Esophagus squamous epithelium (tissue), 5 donors: ENCODE results near the gene ANKRD17. TPM values are rescaled to one million over a fixed set of nuclear protein-coding genes. Genes with fewer than 3 reads are reported as not detected.

Source experiments
- DNase-seq: peaks from one replicate; lab custom pipeline; 2025; lab: John Stamatoyannopoulos, UW
- H3K27ac ChIP-seq, 4 donors: fragments of 200-600 bp; sonication (generic); one replicate each; pipeline ENCODE4 v1.5.1; 2016 to 2019; ENCODE audit warnings: mild to moderate bottlenecking in 1 of 4
- H3K27me3 ChIP-seq, 4 donors: fragments of 200-600 bp; sonication (generic); 1 replicate in 3 of 4; 2 replicates in 1 of 4; pipeline versions ENCODE4 v1.5.1 to v1.6.0; 2017 to 2021; ENCODE audit warnings: antibody characterized with exemption in 1 of 4
- H3K36me3 ChIP-seq, 3 donors: fragments of 200-600 bp; sonication (generic); one replicate each; pipeline ENCODE4 v1.5.1; 2016 to 2019
- H3K4me1 ChIP-seq, 3 donors: fragments of 200-600 bp; sonication (generic); one replicate each; pipeline ENCODE4 v1.5.1; 2017 to 2019
- H3K4me3 ChIP-seq, 4 donors: fragments of 200-600 bp; sonication (generic); 1 replicate in 3 of 4; 2 replicates in 1 of 4; pipeline ENCODE4 v1.5.1; 2016 to 2019; ENCODE audit warnings: mild to moderate bottlenecking in 2 of 4, moderate library complexity in 1 of 4
- H3K9me3 ChIP-seq, 3 donors: fragments of 200-600 bp; sonication (generic); one replicate each; pipeline ENCODE4 v1.5.1; 2016 to 2019
- POLR2A ChIP-seq, 4 donors: fragments of 450-650 bp; IDR thresholded peaks; one replicate each; pipeline ENCODE4 v1.6.1; 2017; ENCODE audit warnings: antibody characterized with exemption in 4 of 4, mild to moderate bottlenecking in 4 of 4, moderate library complexity in 3 of 4
- WGBS, 2 donors: methylation state at CpG; one replicate each; pipeline ENCODE4 v1.1.5; 2018; 5-methylcytosine and 5-hydroxymethylcytosine counted together
- intact Hi-C: fragments of 100-400 bp; cut with DNase I; formaldehyde crosslinking; loops from one replicate; pipeline ENCODE4 v1.15.0; 2022
- small RNA-seq, 4 donors: library from RNA; depleted of rRNA; stranded (forward); fragments of <200 nt; gene quantifications; one replicate each; pipeline ENCODE3, GENCODE V24; 2016
- total RNA-seq, 4 donors: library from RNA; depleted of rRNA; stranded (reverse); fragments of >200 nt; gene quantifications; one replicate each; pipeline ENCODE4 v1.1.0, GENCODE V29; 2016
- TF ChIP-seq, protein P1 (sequence below), 6 experiments: fragments of 450-650 bp in 4 of 6; fragments of 200-600 bp in 2 of 6; sonication (generic) in 2 of 6; IDR thresholded peaks; one replicate each; pipeline ENCODE4 v1.5.1; 2016 to 2019; ENCODE audit warnings: antibody characterized with exemption in 6 of 6, mild to moderate bottlenecking in 4 of 6, moderate library complexity in 4 of 6
- donor health status: DM: yes; HTN: yes; CAD: no.

ANKRD17 gene
- total RNA-seq, 4 donors from 2014 or later, result 31.3 to 55.5 (median 47.5) TPM

- no peaks in the 10 kb centered on the region for H3K36me3 ChIP-seq
- H3K9me3 ChIP-seq, result peaks cover 0 to 15% (median 3%) of the 10 kb centered on the region in 3 donors
- H3K4me1 ChIP-seq, result no peaks in the 10 kb centered on the region
- no peaks in the 10 kb centered on the region for H3K27me3 ChIP-seq
- no peak overlapping the region for H3K27ac ChIP-seq
- H3K4me3 ChIP-seq, result no peak overlapping the region
- TF ChIP-seq, protein P1, sequence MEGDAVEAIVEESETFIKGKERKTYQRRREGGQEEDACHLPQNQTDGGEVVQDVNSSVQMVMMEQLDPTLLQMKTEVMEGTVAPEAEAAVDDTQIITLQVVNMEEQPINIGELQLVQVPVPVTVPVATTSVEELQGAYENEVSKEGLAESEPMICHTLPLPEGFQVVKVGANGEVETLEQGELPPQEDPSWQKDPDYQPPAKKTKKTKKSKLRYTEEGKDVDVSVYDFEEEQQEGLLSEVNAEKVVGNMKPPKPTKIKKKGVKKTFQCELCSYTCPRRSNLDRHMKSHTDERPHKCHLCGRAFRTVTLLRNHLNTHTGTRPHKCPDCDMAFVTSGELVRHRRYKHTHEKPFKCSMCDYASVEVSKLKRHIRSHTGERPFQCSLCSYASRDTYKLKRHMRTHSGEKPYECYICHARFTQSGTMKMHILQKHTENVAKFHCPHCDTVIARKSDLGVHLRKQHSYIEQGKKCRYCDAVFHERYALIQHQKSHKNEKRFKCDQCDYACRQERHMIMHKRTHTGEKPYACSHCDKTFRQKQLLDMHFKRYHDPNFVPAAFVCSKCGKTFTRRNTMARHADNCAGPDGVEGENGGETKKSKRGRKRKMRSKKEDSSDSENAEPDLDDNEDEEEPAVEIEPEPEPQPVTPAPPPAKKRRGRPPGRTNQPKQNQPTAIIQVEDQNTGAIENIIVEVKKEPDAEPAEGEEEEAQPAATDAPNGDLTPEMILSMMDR (IDR thresholded peaks at IDR 0.05), result no peak
- no peak for TF ChIP-seq POLR2A (IDR thresholded peaks at IDR 0.05)
- WGBS, 2 donors, result 79 to 94% methylated on average over 3 to 4 of the region's 4 CpGs
- intact Hi-C loops, result no loop called here
- DNase-seq, result no peak
Measured at GRCh38 chr4:73037057-73037456, 221.5 kb downstream of the ANKRD17 start.

GRCh38 chr4:73036123-73036522 lies 222.5 kb downstream of the ANKRD17 start:
- H3K27ac ChIP-seq, result no peak overlapping the region
- no peak for DNase-seq
- peaks cover 0 to 15% (median 3%) of the 10 kb centered on the region in 3 donors for H3K9me3 ChIP-seq
- 64 to 75% methylated on average over 1 of the region's 1 CpG for WGBS, 2 donors
- H3K27me3 ChIP-seq, result no peaks in the 10 kb centered on the region
- H3K4me3 ChIP-seq, result no peak overlapping the region
- TF ChIP-seq POLR2A (IDR thresholded peaks at IDR 0.05), result no peak
- TF ChIP-seq, protein P1 (IDR thresholded peaks at IDR 0.05), result no peak
- intact Hi-C loops, result no loop called here
- H3K4me1 ChIP-seq, result no peaks in the 10 kb centered on the region
- no peaks in the 10 kb centered on the region for H3K36me3 ChIP-seq

DNA sequence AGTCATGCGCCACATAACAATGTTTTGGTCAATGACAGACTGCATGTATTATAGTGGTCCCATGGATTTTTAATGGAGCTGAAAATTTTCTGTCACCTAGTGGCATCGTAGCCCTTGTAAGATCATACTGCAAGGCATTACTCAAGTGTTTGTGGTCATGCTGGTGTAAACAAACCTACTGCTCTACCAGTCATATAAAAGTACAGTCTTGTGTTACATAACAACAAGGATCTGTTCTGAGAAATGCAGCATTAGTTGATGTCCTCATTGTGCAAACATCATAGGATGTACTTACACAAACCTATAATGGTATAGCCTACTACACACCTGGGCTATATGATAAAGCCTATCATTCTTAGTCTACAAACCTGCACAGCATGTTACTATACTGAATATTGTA lies 223.7 kb downstream of the ANKRD17 start:
- Histone ChIP-seq H3K27ac (no peak overlapping the region), H3K4me1 (no peaks in the 10 kb centered on the region), H3K4me3 (no peak overlapping the region), H3K27me3 (no peaks in the 10 kb centered on the region), H3K36me3 (no peaks in the 10 kb centered on the region), H3K9me3 (peaks cover 0 to 15% (median 3%) of the 10 kb centered on the region in 3 donors)
- DNase-seq, result no peak
- intact Hi-C loops, result no loop called here
- TF ChIP-seq, protein P1 (IDR thresholded peaks at IDR 0.05), result no peak
- TF ChIP-seq POLR2A (IDR thresholded peaks at IDR 0.05), result no peak
- WGBS, 2 donors, result 83 to 92% methylated on average over 2 of the region's 2 CpGs

GRCh38 chr4:73028621-73029020 lies 230.0 kb downstream of the ANKRD17 start:
- WGBS, 2 donors, result 49 to 56% methylated on average over 5 of the region's 5 CpGs
- H3K27me3 ChIP-seq, result peaks cover 0 to 3% (median 0%) of the 10 kb centered on the region in 4 donors

More at GRCh38 chr4:73028621-73029020, 230.0 kb downstream of the ANKRD17 start:
- DNase-seq, result no peak
- no peaks in the 10 kb centered on the region for H3K4me1 ChIP-seq
- no peaks in the 10 kb centered on the region for H3K9me3 ChIP-seq
- no peak for TF ChIP-seq POLR2A (IDR thresholded peaks at IDR 0.05)
- TF ChIP-seq, protein P1 (IDR thresholded peaks at IDR 0.05), result no peak
- H3K36me3 ChIP-seq, result no peaks in the 10 kb centered on the region
- H3K27ac ChIP-seq, result no peak overlapping the region
- intact Hi-C loops, result no loop called here
- H3K4me3 ChIP-seq, result no peak overlapping the region

Small RNA genes lying within 50 kb of the gene (small RNA-seq; reads per million reads assigned to genes)
- gene RF00334, result 0 reads per million in 4 donors
- 0 reads per million in 4 donors for gene RNU6ATAC5P

Other genes starting within 250 kb of the ANKRD17 start
- gene COX18, start 189.1 kb downstream of the ANKRD17 start, total RNA-seq, result 10 to 100 TPM; 14.1 to 24.9 (median 17.6) TPM
- under 1 TPM in 1 of 4 donors, not detected in 3; 0.62 TPM for gene ALB, start 145.5 kb upstream of the ANKRD17 start, total RNA-seq
- gene AFP, start 177.4 kb upstream of the ANKRD17 start, total RNA-seq, result not detected
- gene AFM, start 222.9 kb upstream of the ANKRD17 start, total RNA-seq, result not detected